SHP77 treated with DMSO at 0.1 percent for 48 hours (cell line): ENCODE measurements around the gene AIM2.
"Not testable (repeated sequence)": the region's sequence is repeated elsewhere in the genome, so short reads cannot be mapped to it uniquely, and the experiment has no call there.

Experiments
- DNase-seq: peaks from one replicate; lab custom pipeline; 2025; lab: John Stamatoyannopoulos, UW

AIM2 gene

GRCh38 chr1:159076438-159077119 lies at the start of gene AIM2:
Gene AIM2 (minus strand): TSS chr1:159076766. CDS start chr1:159073499, 3,267 bp downstream.
- no peak for DNase-seq

DNA sequence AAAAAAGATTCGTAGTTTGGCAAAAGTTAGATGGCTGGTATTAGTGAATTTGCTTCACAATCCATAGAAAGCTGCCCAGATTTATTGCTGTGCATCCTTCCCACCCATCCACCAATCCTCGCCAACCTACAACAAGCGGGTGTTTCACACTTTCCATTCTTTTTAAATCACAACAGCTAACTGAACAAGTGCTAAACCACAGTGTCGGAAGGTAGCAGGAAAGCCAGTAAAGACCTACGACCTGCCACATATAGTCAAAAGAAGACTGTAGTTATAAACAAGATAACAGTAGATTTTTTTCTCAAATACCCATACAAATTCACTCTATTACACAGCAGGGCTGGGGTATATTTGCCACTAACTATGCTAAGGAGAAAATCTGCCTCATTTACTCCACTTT lies 47.0 kb upstream of the AIM2 start:
- no peak for DNase-seq

GRCh38 chr1:159122005-159122621 lies 45.5 kb upstream of the AIM2 start:
- DNase-seq = no peak

- DNase-seq = no peak
Observed at GRCh38 chr1:159121526-159121925, 45.0 kb upstream of the AIM2 start.

GRCh38 chr1:159120317-159120716 lies 43.8 kb upstream of the AIM2 start:
- no peak for DNase-seq

GRCh38 chr1:159113596-159114433 lies 37.2 kb upstream of the AIM2 start:
- DNase-seq = no peak

DNA sequence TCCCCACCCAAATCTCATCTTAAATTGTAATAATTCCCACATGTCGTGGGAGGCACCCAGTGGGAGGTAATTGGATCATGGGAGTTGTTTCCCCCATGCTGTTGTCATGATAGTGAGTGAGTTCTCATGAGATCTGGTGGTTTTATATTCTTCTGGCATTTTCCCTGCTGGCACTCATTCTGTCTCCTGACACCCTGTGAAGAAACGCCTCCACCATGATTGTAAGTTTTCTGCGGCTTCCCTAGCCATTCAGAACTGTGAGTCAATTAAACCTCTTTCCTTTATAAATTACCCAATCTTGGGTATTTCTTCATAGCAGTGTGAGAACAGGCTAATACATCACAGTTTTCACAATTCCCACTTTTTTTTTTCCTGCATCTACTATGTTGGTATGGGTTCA lies 26.5 kb upstream of the AIM2 start:
- DNase-seq = not testable (repeated sequence)

DNA sequence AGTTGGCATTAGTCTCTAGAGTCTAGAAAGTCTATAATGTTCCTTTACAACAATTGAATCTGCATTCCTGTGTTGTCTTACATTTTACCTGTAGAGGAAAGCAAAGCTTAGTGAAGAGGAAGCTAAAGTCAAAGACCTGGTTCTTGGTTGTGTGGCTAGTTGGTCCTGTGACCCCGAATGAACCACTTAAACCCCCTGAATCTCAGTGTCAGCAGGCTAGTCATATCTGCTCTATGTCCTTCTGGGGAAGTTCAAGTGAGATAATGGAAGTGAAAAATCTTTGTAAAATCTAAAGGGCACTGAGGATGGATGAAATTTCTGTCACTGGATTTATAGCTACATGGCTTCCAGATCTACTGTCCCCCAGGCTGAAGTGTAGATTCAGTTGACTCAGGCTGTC lies 24.0 kb upstream of the AIM2 start:
- DNase-seq = no peak

- no peak for DNase-seq
Observed at GRCh38 chr1:159098596-159098995, 22.0 kb upstream of the AIM2 start.

GRCh38 chr1:159092036-159092760 lies 15.6 kb upstream of the AIM2 start:
- no peak for DNase-seq

DNA sequence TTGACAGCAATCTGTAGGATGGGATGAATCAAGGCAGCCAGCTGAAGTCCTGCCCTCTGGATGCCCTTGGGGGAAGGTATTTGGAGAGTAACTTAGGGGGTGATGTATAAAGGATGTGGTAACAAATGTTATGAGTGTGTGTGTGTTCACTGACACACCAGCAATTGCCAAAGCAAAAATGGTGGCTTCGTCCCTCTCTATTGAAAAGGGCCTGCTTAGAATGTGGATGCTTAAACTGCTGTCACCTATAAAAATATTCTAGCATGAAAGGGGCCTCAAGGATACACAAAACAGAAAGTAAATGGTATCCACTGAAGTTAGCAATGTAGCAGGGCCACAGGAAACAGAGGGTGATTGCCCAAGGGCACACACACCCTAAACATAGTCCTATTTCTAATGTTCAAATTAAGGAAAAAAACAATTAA lies 15.1 kb upstream of the AIM2 start:
- no peak for DNase-seq

DNA sequence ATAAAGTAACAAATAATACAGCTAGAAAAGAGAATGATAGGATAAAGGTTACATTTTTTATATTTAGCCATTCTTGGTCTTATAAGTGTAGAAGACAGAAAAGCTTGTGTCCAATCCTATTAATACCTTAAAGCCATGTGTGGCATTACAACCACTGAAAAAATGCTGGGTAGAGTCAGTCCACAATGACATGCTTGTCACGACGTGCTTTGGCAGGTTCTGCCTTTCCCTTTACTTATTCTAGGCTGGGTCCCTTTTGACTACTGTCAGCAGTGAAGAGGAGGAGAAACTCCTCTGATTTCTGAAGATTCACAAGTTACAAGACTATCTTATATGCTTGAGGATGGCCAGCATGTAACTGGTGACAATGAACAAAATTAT lies 14.6 kb upstream of the AIM2 start:
- DNase-seq = no peak

- no peak for DNase-seq
Observed at GRCh38 chr1:159090286-159091179, 14.0 kb upstream of the AIM2 start.

GRCh38 chr1:159089184-159089791 lies 12.7 kb upstream of the AIM2 start:
- no peak for DNase-seq

GRCh38 chr1:159088546-159089183 lies 12.1 kb upstream of the AIM2 start:
- DNase-seq = no peak

GRCh38 chr1:159088050-159088449 lies 11.5 kb upstream of the AIM2 start:
- no peak for DNase-seq

DNA sequence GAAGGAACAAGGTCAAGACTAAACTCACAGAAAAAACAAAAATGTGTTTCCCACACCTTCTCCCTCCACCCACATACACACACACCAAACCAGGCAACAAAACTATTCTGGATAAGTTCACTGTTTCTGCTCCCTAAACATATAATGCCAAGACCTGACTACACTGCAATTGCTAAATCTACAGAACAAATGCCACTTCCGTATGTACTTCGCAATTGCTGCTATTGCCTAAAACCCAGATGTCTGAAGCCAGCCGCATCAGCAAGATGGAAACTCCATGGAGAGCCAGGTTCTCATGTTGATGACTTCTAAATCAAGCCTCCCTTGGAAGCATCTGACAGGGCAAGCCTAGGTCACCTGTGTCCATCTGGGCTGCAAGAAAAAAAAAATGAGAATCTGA lies 8.3 kb upstream of the AIM2 start:
- DNase-seq = no peak

DNA sequence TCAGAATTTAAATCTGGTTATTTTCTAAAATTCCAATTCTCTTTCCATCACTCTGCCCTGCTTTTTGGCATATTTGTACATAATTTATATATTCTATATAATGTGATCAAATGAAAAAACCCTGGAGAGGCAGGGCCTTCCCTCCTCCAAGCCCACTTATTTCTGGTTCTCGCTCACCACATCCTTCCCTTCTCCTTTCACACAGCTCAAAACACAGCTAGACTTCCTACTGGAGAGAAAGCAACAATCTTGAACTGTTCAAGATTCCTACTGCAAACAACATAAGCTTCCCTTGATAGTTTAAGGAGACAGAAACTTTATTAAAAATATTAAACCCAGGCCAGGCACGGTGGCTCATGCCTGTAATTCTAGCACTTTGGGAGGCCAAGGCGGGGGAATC lies 7.6 kb upstream of the AIM2 start:
- no peak for DNase-seq

DNA sequence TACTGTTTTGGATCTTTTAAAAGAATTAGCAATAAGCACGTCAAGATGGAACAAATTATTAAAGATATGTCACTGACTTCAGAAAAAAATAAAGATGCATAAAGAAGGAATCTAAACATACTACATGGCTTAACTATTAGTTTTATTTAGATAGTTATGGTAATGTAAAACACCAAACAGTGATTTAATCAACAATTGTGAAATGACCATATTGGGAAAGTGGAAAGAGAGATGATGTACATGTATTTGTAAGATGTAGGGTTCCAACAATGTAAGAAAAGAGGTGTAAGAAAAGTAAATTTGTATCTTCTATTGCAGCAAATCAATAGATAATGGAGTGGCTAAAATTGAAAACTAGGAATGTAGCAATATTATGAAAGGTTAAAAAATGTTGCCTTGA lies 6.4 kb upstream of the AIM2 start:
- DNase-seq = no peak

DNA sequence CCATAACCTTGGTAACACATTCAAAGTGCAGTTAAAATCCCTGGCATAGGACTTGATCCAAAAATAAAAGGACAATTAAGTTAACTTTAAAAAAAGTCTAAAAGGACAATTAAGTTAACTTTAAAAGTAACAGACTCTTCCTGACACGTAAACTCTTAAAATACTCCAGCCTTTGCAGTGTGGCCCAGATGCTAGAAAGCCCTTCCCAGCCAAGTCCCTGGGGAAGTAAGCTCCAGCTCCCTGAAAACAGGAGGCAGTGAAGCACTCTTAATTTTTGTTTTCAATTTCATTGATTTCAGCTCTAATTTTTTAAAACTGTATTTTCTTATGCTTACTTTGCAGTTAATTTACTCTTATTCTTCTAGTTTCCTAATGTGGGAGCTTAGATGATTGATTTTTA lies 5.1 kb upstream of the AIM2 start:
- DNase-seq = no peak
